OCI-LY1 (cell line): ENCODE results near the gene GOLGA6D.

Experiments
- EZH2 ChIP-seq: fragments of 200-600 bp; sonication (generic), shearing (Covaris generic); IDR thresholded peaks from 2 replicates; pipeline ENCODE4 v1.8.0; 2017; ENCODE audit warnings: borderline replicate concordance, mixed run types, mild to moderate bottlenecking, antibody characterized with exemption, low read length, moderate library complexity, mixed read lengths
- TF ChIP-seq, protein P1 (sequence below): fragments of 200-600 bp; sonication (generic), shearing (Covaris generic); IDR thresholded peaks from 2 replicates; pipeline ENCODE4 v1.5.1; 2017; ENCODE audit warnings: mild to moderate bottlenecking, antibody characterized with exemption, low read length, moderate library complexity, mixed read lengths

DNA sequence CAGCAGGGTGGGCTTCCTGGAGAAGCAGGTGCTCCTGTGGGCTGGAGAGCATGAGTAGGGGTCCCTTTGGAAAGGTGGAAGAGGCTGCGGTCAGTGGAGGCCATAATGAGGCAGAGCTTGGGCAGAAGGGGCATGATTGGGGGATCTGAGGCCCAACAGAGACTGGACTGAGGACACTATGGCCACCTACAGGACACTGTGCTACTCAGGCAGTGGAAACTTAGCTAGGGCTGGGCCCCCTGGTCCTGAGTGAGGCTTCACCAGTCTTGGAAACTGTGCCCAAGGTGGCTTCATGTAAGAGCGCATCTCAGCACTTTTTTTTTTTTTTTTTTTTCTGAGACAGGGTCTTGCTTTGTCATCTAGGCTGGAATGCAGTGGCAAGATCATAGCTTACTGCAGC lies 46.9 kb downstream of the GOLGA6D start:
- TF ChIP-seq, protein P1, sequence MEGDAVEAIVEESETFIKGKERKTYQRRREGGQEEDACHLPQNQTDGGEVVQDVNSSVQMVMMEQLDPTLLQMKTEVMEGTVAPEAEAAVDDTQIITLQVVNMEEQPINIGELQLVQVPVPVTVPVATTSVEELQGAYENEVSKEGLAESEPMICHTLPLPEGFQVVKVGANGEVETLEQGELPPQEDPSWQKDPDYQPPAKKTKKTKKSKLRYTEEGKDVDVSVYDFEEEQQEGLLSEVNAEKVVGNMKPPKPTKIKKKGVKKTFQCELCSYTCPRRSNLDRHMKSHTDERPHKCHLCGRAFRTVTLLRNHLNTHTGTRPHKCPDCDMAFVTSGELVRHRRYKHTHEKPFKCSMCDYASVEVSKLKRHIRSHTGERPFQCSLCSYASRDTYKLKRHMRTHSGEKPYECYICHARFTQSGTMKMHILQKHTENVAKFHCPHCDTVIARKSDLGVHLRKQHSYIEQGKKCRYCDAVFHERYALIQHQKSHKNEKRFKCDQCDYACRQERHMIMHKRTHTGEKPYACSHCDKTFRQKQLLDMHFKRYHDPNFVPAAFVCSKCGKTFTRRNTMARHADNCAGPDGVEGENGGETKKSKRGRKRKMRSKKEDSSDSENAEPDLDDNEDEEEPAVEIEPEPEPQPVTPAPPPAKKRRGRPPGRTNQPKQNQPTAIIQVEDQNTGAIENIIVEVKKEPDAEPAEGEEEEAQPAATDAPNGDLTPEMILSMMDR: no peak
- TF ChIP-seq EZH2: no peak
